Naive thymus-derived CD4-positive, alpha-beta T cell (primary cell): ENCODE measurements around the gene TTC39C. TPM values are rescaled to one million over a fixed set of nuclear protein-coding genes. Genes with fewer than 3 reads are reported as not detected.

Source experiments
- ATAC-seq: fragments of 150-1000 bp; cut with Tn5 transposase; 2 replicates; pipeline ENCODE4 v1.10.0; 2021; ENCODE audit warnings: mild to moderate bottlenecking, moderate library complexity
- CTCF ChIA-PET: fragments of 350-600 bp; sonication (Branson Sonifier 250); formaldehyde crosslinking; loops from one replicate; lab custom pipeline; 2021; ENCODE audit warnings: antibody characterized with exemption; lab: Charles Lee
- POLR2A ChIA-PET: fragments of 350-600 bp; sonication (Branson Sonifier 250); formaldehyde crosslinking; loops from one replicate; lab custom pipeline; 2021; ENCODE audit warnings: antibody characterized with exemption, inconsistent platforms; lab: Charles Lee
- DNase-seq, 9 donors: peaks; one replicate each; pipeline versions ENCODE4 v3.0.0 to v3.0.0-alpha.2; 2020 to 2022; ENCODE audit warnings: mixed read lengths in 1 of 9
- H3K27ac ChIP-seq: one replicate; pipeline ENCODE4 v1.7.0; 2013; ENCODE audit warnings: mild to moderate bottlenecking, low read depth, low read length, moderate library complexity
- H3K27me3 ChIP-seq, 2 donors: one replicate each; pipeline ENCODE4 v1.7.0; 2013; ENCODE audit warnings: low read length in 2 of 2, mild to moderate bottlenecking in 2 of 2, moderate library complexity in 2 of 2; ENCODE audit not compliant: control insufficient read depth in 2 of 2, insufficient read depth in 2 of 2
- H3K36me3 ChIP-seq, 3 experiments: 1 replicate in 2 of 3; 2 replicates in 1 of 3; pipeline ENCODE4 v1.7.0; 2013; ENCODE audit warnings: low read length in 3 of 3, mild to moderate bottlenecking in 3 of 3, moderate library complexity in 1 of 3; ENCODE audit not compliant: insufficient read depth in 3 of 3, control insufficient read depth in 2 of 3
- H3K4me1 ChIP-seq, 2 donors: one replicate each; pipeline ENCODE4 v1.7.0; 2013; ENCODE audit warnings: low read length in 2 of 2, mild to moderate bottlenecking in 2 of 2, moderate library complexity in 1 of 2; ENCODE audit not compliant: control insufficient read depth in 2 of 2, insufficient read depth in 2 of 2
- H3K4me3 ChIP-seq: 2 replicates; pipeline ENCODE4 v1.7.0; 2013; ENCODE audit warnings: mild to moderate bottlenecking, low read length
- H3K9me3 ChIP-seq, 3 experiments: 1 replicate in 2 of 3; 2 replicates in 1 of 3; pipeline ENCODE4 v1.7.0; 2013; ENCODE audit warnings: low read length in 3 of 3; ENCODE audit not compliant: control insufficient read depth in 2 of 3
- H3K27ac Mint-ChIP-seq, 9 donors: one replicate each; pipeline ENCODE4 v1.8.0; 2020 to 2022; ENCODE audit warnings: mixed read lengths in 9 of 9, mild to moderate bottlenecking in 8 of 9, moderate library complexity in 5 of 9, inconsistent platforms in 2 of 9
- H3K27me3 Mint-ChIP-seq, 5 donors: one replicate each; pipeline ENCODE4 v1.8.0; 2021 to 2022; ENCODE audit warnings: mixed read lengths in 5 of 5, mild to moderate bottlenecking in 1 of 5
- H3K36me3 Mint-ChIP-seq, 5 donors: one replicate each; pipeline ENCODE4 v1.8.0; 2020 to 2022; ENCODE audit warnings: mixed read lengths in 5 of 5, mild to moderate bottlenecking in 3 of 5, inconsistent platforms in 1 of 5
- H3K4me1 Mint-ChIP-seq, 7 donors: one replicate each; pipeline ENCODE4 v1.8.0; 2020 to 2022; ENCODE audit warnings: mixed read lengths in 7 of 7, mild to moderate bottlenecking in 3 of 7, inconsistent platforms in 1 of 7
- H3K4me3 Mint-ChIP-seq, 10 donors: one replicate each; pipeline ENCODE4 v1.8.0; 2020 to 2022; ENCODE audit warnings: mild to moderate bottlenecking in 10 of 10, mixed read lengths in 10 of 10, moderate library complexity in 6 of 10, inconsistent platforms in 2 of 10
- H3K9me3 Mint-ChIP-seq, 11 donors: one replicate each; pipeline ENCODE4 v1.8.0; 2020 to 2022; ENCODE audit warnings: mixed read lengths in 11 of 11, mild to moderate bottlenecking in 4 of 11, inconsistent platforms in 1 of 11, moderate library complexity in 1 of 11
- intact Hi-C, 2 donors: fragments of 100-400 bp; cut with micrococcal nuclease; formaldehyde crosslinking; loops; one replicate each; pipeline ENCODE4 v1.15.1; 2023
- polyA plus RNA-seq, 2 donors: library from polyadenylated mRNA; unstranded; fragments of 300-500 nt; fragmentation: Illumina TruSeq; gene quantifications; one replicate each; pipeline ENCODE4 v1.2.3, GENCODE V29; 2021
- total RNA-seq, 6 experiments: library from RNA in 5 of 6; stranded (reverse) in 5 of 6; gene quantifications; 1 replicate in 5 of 6; 2 replicates in 1 of 6; pipeline ENCODE4 v1.2.3 and lab custom pipeline; 2021 to 2026

The TTC39C gene
- total and polyA plus RNA-seq, 7 experiments from 2014 or later, result 51.4 to 98.8 (median 87.7) TPM

- no peak overlapping the region for H3K4me3 Mint-ChIP-seq
- ATAC-seq (no peak), DNase-seq (no peak)
- H3K27ac Mint-ChIP-seq, result peak overlapping the region in 2 of 9 donors; percentile 2 to 26
- Histone ChIP-seq H3K36me3 (peaks cover 9 to 46% (median 33%) of the 10 kb centered on the region in 3 experiments), H3K27ac (no peak overlapping the region), H3K4me3 (no peak overlapping the region), H3K4me1 (peaks cover 3 to 7% of the 10 kb centered on the region in 2 donors), H3K27me3 (no peaks in the 10 kb centered on the region), H3K9me3 (no peaks in the 10 kb centered on the region)
- POLR2A ChIA-PET, result interaction anchor here (1.1 kb wide), 1 partner anchor 21 kb away, joined by 3 read pairs; no protein-coding TSS in a partner anchor
- no peaks in the 10 kb centered on the region for H3K27me3 Mint-ChIP-seq
- H3K4me1 Mint-ChIP-seq, result peaks cover 11 to 53% (median 33%) of the 10 kb centered on the region in 7 donors
- no peaks in the 10 kb centered on the region for H3K9me3 Mint-ChIP-seq
- CTCF ChIA-PET, result no interaction called here
- intact Hi-C loops, result no loop called here
- peaks cover 14 to 56% (median 41%) of the 10 kb centered on the region in 5 donors for H3K36me3 Mint-ChIP-seq
Observed at GRCh38 chr18:24083550-24083949, 69.0 kb downstream of the TTC39C start.

GRCh38 chr18:24086082-24086481, 71.5 kb downstream of the TTC39C start:
- no peak overlapping the region for H3K4me3 Mint-ChIP-seq
- intact Hi-C loops, result no loop called here
- no peak for DNase-seq
- CTCF ChIA-PET, result no interaction called here
- H3K9me3 ChIP-seq, result no peaks in the 10 kb centered on the region
- H3K27ac Mint-ChIP-seq, result peak overlapping the region in 4 of 9 donors; percentile 2 to 47 (median 27)
- H3K27ac ChIP-seq, result no peak overlapping the region
- POLR2A ChIA-PET, result no interaction called here
- H3K4me3 ChIP-seq, result no peak overlapping the region
- no peak for ATAC-seq
- peaks cover 7 to 49% (median 22%) of the 10 kb centered on the region in 3 experiments for H3K36me3 ChIP-seq
- H3K4me1 ChIP-seq, result no peaks in the 10 kb centered on the region
- H3K27me3 ChIP-seq, result no peaks in the 10 kb centered on the region
- H3K9me3 Mint-ChIP-seq, result no peaks in the 10 kb centered on the region
- H3K4me1 Mint-ChIP-seq, result peaks cover 12 to 37% (median 22%) of the 10 kb centered on the region in 7 donors
- no peaks in the 10 kb centered on the region for H3K27me3 Mint-ChIP-seq
- peaks cover 20 to 50% (median 45%) of the 10 kb centered on the region in 5 donors for H3K36me3 Mint-ChIP-seq

- CTCF ChIA-PET, result no interaction called here
- intact Hi-C loops, result no loop called here
- Mint-ChIP-seq H3K36me3 (peaks cover 17 to 61% (median 48%) of the 10 kb centered on the region in 5 donors), H3K9me3 (peaks cover 0 to under 1% (median 0%) of the 10 kb centered on the region in 11 donors), H3K4me3 (no peak overlapping the region), H3K27ac (peak overlapping the region in 4 of 9 donors; percentile 9 to 52 (median 26)), H3K4me1 (peaks cover 14 to 41% (median 30%) of the 10 kb centered on the region in 7 donors), H3K27me3 (no peaks in the 10 kb centered on the region)
- ATAC-seq, result no peak
- no peaks in the 10 kb centered on the region for H3K27me3 ChIP-seq
- H3K36me3 ChIP-seq, result peaks cover 10 to 40% (median 15%) of the 10 kb centered on the region in 3 experiments
- DNase-seq, result no peak
- peaks cover 0 to 6% of the 10 kb centered on the region in 2 donors for H3K4me1 ChIP-seq
- H3K4me3 ChIP-seq, result no peak overlapping the region
- no peaks in the 10 kb centered on the region for H3K9me3 ChIP-seq
- no peak overlapping the region for H3K27ac ChIP-seq
- POLR2A ChIA-PET, result interaction anchor here (1.1 kb wide), 1 partner anchor 74 kb away, joined by 3 read pairs; the partner anchor contains the start of gene TTC39C
Observed at GRCh38 chr18:24089076-24089475, 74.5 kb downstream of the TTC39C start.

GRCh38 chr18:24089515-24090337, 75.2 kb downstream of the TTC39C start:
- POLR2A ChIA-PET, result no interaction called here
- no peak for DNase-seq
- peaks cover 10 to 36% (median 15%) of the 10 kb centered on the region in 3 experiments for H3K36me3 ChIP-seq
- Mint-ChIP-seq H3K4me3 (no peak overlapping the region), H3K4me1 (peaks cover 21 to 47% (median 35%) of the 10 kb centered on the region in 7 donors), H3K27me3 (no peaks in the 10 kb centered on the region), H3K9me3 (peaks cover 0 to 5% (median 0%) of the 10 kb centered on the region in 11 donors), H3K27ac (no peak overlapping the region), H3K36me3 (peaks cover 20 to 64% (median 51%) of the 10 kb centered on the region in 5 donors)
- peaks cover 0 to 12% of the 10 kb centered on the region in 2 donors for H3K4me1 ChIP-seq
- H3K27me3 ChIP-seq, result no peaks in the 10 kb centered on the region
- no peak overlapping the region for H3K4me3 ChIP-seq
- ATAC-seq, result no peak
- intact Hi-C loops, result no loop called here
- no peaks in the 10 kb centered on the region for H3K9me3 ChIP-seq
- H3K27ac ChIP-seq, result no peak overlapping the region
- CTCF ChIA-PET, result no interaction called here

DNA sequence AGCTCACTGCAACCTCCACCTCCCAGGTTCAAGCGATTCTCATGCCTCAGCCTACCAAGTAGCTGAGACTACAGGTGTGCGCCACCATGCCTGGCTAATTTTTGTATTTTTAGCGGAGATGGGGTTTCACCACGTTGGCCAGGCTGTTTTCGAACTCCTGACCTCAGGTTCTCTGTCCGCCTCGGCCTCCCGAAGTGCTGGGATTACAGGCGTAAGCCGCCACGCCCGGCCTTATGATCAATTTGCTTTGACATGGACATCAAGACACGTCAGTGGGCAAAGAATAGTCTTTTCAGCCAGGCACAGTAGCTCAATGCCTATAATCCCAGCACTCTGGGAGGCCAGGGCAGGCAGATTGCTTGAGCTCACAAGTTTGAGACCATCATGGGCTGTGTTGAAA, 76.3 kb downstream of the TTC39C start:
- Mint-ChIP-seq H3K9me3 (peaks cover 0 to 5% (median 1%) of the 10 kb centered on the region in 11 donors), H3K27ac (no peak overlapping the region), H3K36me3 (peaks cover 25 to 63% (median 57%) of the 10 kb centered on the region in 5 donors), H3K4me3 (no peak overlapping the region), H3K4me1 (peaks cover 25 to 45% (median 38%) of the 10 kb centered on the region in 7 donors), H3K27me3 (no peaks in the 10 kb centered on the region)
- ChIA-PET POLR2A (no interaction called here), CTCF (no interaction called here)
- H3K9me3 ChIP-seq, result no peaks in the 10 kb centered on the region
- no peak overlapping the region for H3K27ac ChIP-seq
- intact Hi-C loops, result no loop called here
- DNase-seq (no peak), ATAC-seq (no peak)
- H3K4me1 ChIP-seq, result peaks cover 0 to 12% of the 10 kb centered on the region in 2 donors
- H3K36me3 ChIP-seq, result peaks cover 10 to 35% (median 12%) of the 10 kb centered on the region in 3 experiments
- H3K27me3 ChIP-seq, result no peaks in the 10 kb centered on the region
- H3K4me3 ChIP-seq, result no peak overlapping the region

- H3K36me3 Mint-ChIP-seq, result peaks cover 14 to 60% (median 53%) of the 10 kb centered on the region in 5 donors
- peaks cover 18 to 38% (median 28%) of the 10 kb centered on the region in 7 donors for H3K4me1 Mint-ChIP-seq
- peak overlapping the region in 7 of 9 donors; percentile 2 to 63 (median 26) for H3K27ac Mint-ChIP-seq
- peaks cover 0 to 16% (median 4%) of the 10 kb centered on the region in 11 donors for H3K9me3 Mint-ChIP-seq
- no peak for ATAC-seq
- DNase-seq, result no peak
- Histone ChIP-seq H3K9me3 (peaks cover 0 to 7% (median 0%) of the 10 kb centered on the region in 3 experiments), H3K4me3 (no peak overlapping the region), H3K27ac (no peak overlapping the region), H3K27me3 (no peaks in the 10 kb centered on the region), H3K36me3 (peaks cover 3 to 24% (median 11%) of the 10 kb centered on the region in 3 experiments), H3K4me1 (peaks cover 0 to 12% of the 10 kb centered on the region in 2 donors)
- CTCF ChIA-PET, result no interaction called here
- POLR2A ChIA-PET, result no interaction called here
- H3K27me3 Mint-ChIP-seq, result no peaks in the 10 kb centered on the region
- intact Hi-C loops, result no loop called here
- H3K4me3 Mint-ChIP-seq, result peak overlapping the region in 1 of 10 donors; percentile 3
Observed at GRCh38 chr18:24094561-24094960, 80.0 kb downstream of the TTC39C start.
